GM23248 (cell line): ENCODE measurements around the gene HEPACAM. TPM values are rescaled to one million over a fixed set of nuclear protein-coding genes. Genes with fewer than 3 reads are reported as not detected.

ENCODE experiments used
- DNase-seq: peaks from one replicate; pipeline ENCODE4 v3.0.0-alpha.2; 2015
- H2AFZ ChIP-seq: fragments of 200-600 bp; sonication (generic); 2 replicates; pipeline ENCODE4 v1.6.1; 2016; ENCODE audit warnings: antibody characterized with exemption
- H3F3A ChIP-seq: fragments of 200-600 bp; sonication (generic); 2 replicates; pipeline ENCODE4 v1.6.1; 2016; ENCODE audit warnings: mild to moderate bottlenecking, antibody characterized with exemption, mixed run types; ENCODE audit not compliant: insufficient read depth
- H3K27ac ChIP-seq: fragments of 200-600 bp; sonication (generic); 2 replicates; pipeline ENCODE4 v1.5.1; 2016; ENCODE audit warnings: mild to moderate bottlenecking
- H3K27me3 ChIP-seq: fragments of 200-600 bp; sonication (generic); replicated peaks from 2 replicates; pipeline ENCODE4 v1.6.1; 2016; ENCODE audit warnings: mild to moderate bottlenecking; ENCODE audit not compliant: insufficient read depth
- H3K36me3 ChIP-seq: fragments of 200-600 bp; sonication (generic); 2 replicates; pipeline ENCODE4 v1.6.1; 2016; ENCODE audit warnings: low read depth, mild to moderate bottlenecking
- H3K4me1 ChIP-seq: fragments of 200-600 bp; sonication (generic); 2 replicates; pipeline ENCODE4 v1.6.1; 2016; ENCODE audit warnings: mild to moderate bottlenecking; ENCODE audit not compliant: insufficient read depth
- H3K4me2 ChIP-seq: fragments of 200-600 bp; sonication (generic); one replicate; pipeline ENCODE4 v1.6.1; 2016; ENCODE audit warnings: mild to moderate bottlenecking; ENCODE audit not compliant: unreplicated experiment
- H3K4me3 ChIP-seq: fragments of 200-600 bp; sonication (generic); 2 replicates; pipeline ENCODE4 v1.5.1; 2016; ENCODE audit warnings: mild to moderate bottlenecking
- H3K79me2 ChIP-seq: fragments of 200-600 bp; sonication (generic); 2 replicates; pipeline ENCODE4 v1.6.1; 2016; ENCODE audit warnings: mild to moderate bottlenecking; ENCODE audit not compliant: insufficient read depth
- H3K9ac ChIP-seq: fragments of 200-600 bp; sonication (generic); 2 replicates; pipeline ENCODE4 v1.6.1; 2016; ENCODE audit warnings: mild to moderate bottlenecking
- H3K9me2 ChIP-seq: fragments of 200-600 bp; sonication (generic); 2 replicates; pipeline ENCODE4 v1.6.1; 2016; ENCODE audit warnings: mixed run types, mild to moderate bottlenecking, moderate library complexity; ENCODE audit not compliant: insufficient read depth
- H3K9me3 ChIP-seq: fragments of 200-600 bp; sonication (generic); one replicate; pipeline ENCODE4 v1.6.1; 2017; ENCODE audit warnings: low read depth
- H4K20me1 ChIP-seq: fragments of 200-600 bp; sonication (generic); 2 replicates; pipeline ENCODE4 v1.6.0; 2016; ENCODE audit not compliant: insufficient read depth
- EZH2 ChIP-seq: fragments of 200-600 bp; sonication (generic); IDR thresholded peaks from 2 replicates; pipeline ENCODE4 v1.6.1; 2018; ENCODE audit warnings: antibody characterized with exemption, mild to moderate bottlenecking; ENCODE audit not compliant: insufficient read depth, poor library complexity, severe bottlenecking
- EZH2phosphoT487 ChIP-seq: fragments of 200-600 bp; sonication (generic); IDR thresholded peaks from 2 replicates; pipeline ENCODE4 v1.6.1; 2018; ENCODE audit warnings: antibody characterized with exemption, moderate library complexity, mild to moderate bottlenecking, low read depth; ENCODE audit not compliant: insufficient read depth
- WGBS, 2 experiments: methylation state at CpG; one replicate each; pipeline ENCODE4 v1.1.6; 2015 to 2017; ENCODE audit warnings: low lambda C conversion rate in 2 of 2, low coverage in 1 of 2; ENCODE audit errors: missing lambda C conversion rate in 2 of 2; 5-methylcytosine and 5-hydroxymethylcytosine counted together
- in situ Hi-C: fragments of 300-500 bp; cut with MboI; formaldehyde crosslinking; loops from 2 replicates; pipeline ENCODE4 v1.15.0; 2020
- polyA plus RNA-seq: library from polyadenylated mRNA; unstranded; fragments of >200 nt; fragmentation: Nextera tagmentation; extraction: Ambion mirVana; gene quantifications from 2 replicates; pipeline ENCODE4 v1.2.1, GENCODE V29; 2016
- total RNA-seq: library from RNA; depleted of rRNA; stranded (reverse); fragments of >200 nt; shearing (Covaris generic); gene quantifications from 2 replicates; pipeline ENCODE4 v1.2.3, GENCODE V29; 2014

HEPACAM gene
- total and polyA plus RNA-seq, 2 experiments from 2014 or later = not detected

- WGBS, 2 experiments = 96 to 97% methylated on average over 2 of the region's 2 CpGs
- H3K9me3 ChIP-seq = no peaks in the 10 kb centered on the region
- no peaks in the 10 kb centered on the region for H4K20me1 ChIP-seq
- in situ Hi-C loops = no loop called here
- TF ChIP-seq EZH2phosphoT487 (no peak), EZH2 (no peak)
- H3F3A ChIP-seq = peaks cover 9% of the 10 kb centered on the region; the same call in 1 of the 2 replicates
- no peak overlapping the region for H3K4me2 ChIP-seq
- H3K36me3 ChIP-seq = no peaks in the 10 kb centered on the region
- H3K4me3 ChIP-seq = no peak overlapping the region
- H3K4me1 ChIP-seq = no peaks in the 10 kb centered on the region; the same call in 1 of the 2 replicates
- no peak overlapping the region for H3K9ac ChIP-seq
- no peaks in the 10 kb centered on the region for H3K27me3 ChIP-seq
- H3K79me2 ChIP-seq = no peaks in the 10 kb centered on the region
- H3K27ac ChIP-seq = no peak overlapping the region
- no peak for DNase-seq
- H2AFZ ChIP-seq = 0 out of 2 replicates have a peak overlapping the region, but pooled peaks have one; percentile 91
- H3K9me2 ChIP-seq = no peaks in the 10 kb centered on the region
Measured at GRCh38 chr11:124919898-124920297, 15.9 kb downstream of the HEPACAM start.

DNA sequence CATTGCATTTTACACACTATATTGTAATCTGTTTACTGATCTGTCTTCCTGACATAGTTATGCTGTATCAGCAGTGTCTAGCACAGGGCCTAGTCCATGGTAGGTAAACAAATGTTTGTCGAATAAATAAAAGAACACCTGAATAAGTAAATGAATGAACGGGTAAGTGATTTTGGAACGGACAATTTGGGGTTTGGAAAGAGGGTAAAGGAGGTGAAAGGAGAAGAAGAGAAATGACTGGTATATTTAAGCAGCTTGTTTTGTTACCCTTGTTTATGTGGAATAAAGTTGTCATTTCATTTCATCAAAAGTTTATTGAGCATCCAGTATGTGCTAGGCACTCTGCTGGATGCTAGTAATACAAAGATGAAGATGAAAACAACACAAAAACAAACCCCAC, 16.9 kb downstream of the HEPACAM start, which contains the start of gene HEPN1:
Gene HEPN1 (plus strand): TSS at position 301 of the 400 bp plus-strand sequence.
- WGBS, 2 experiments = 82 to 85% methylated on average over 3 of the region's 3 CpGs

GRCh38 chr11:124917115-124917637, 18.7 kb downstream of the HEPACAM start:
- no peaks in the 10 kb centered on the region for H4K20me1 ChIP-seq
- no peak overlapping the region for H2AFZ ChIP-seq
- H3K27ac ChIP-seq = no peak overlapping the region
- 93% methylated on average over 6 of the region's 6 CpGs for WGBS, 2 experiments
- no peak overlapping the region for H3K4me2 ChIP-seq
- H3K79me2 ChIP-seq = no peaks in the 10 kb centered on the region
- peaks cover 9% of the 10 kb centered on the region; the same call in 1 of the 2 replicates for H3F3A ChIP-seq
- H3K4me1 ChIP-seq = no peaks in the 10 kb centered on the region; the same call in 1 of the 2 replicates
- no peak overlapping the region for H3K4me3 ChIP-seq
- no peaks in the 10 kb centered on the region for H3K27me3 ChIP-seq
- H3K9ac ChIP-seq = no peak overlapping the region
- peak; percentile 47 for DNase-seq
- H3K36me3 ChIP-seq = no peaks in the 10 kb centered on the region
- no peaks in the 10 kb centered on the region for H3K9me3 ChIP-seq
- TF ChIP-seq EZH2phosphoT487 = no peak
- TF ChIP-seq EZH2 = no peak
- no peaks in the 10 kb centered on the region for H3K9me2 ChIP-seq
- in situ Hi-C loops = no loop called here

More for the DNA sequence above, 16.9 kb downstream of the HEPACAM start, which contains the start of gene HEPN1:
- no peaks in the 10 kb centered on the region; the same call in 1 of the 2 replicates for H3K4me1 ChIP-seq
- H3K9me3 ChIP-seq = no peaks in the 10 kb centered on the region
- H3K9me2 ChIP-seq = no peaks in the 10 kb centered on the region
- no peaks in the 10 kb centered on the region for H3K27me3 ChIP-seq
- TF ChIP-seq EZH2 = no peak
- peaks cover 9% of the 10 kb centered on the region; the same call in 1 of the 2 replicates for H3F3A ChIP-seq
- no peak within 1 kb of the TSS for H2AFZ ChIP-seq
- no peak within 1 kb of the TSS for H3K9ac ChIP-seq
- no peak within 1 kb of the TSS for H3K27ac ChIP-seq
- in situ Hi-C loops = no loop called here
- H3K4me2 ChIP-seq = no peak within 1 kb of the TSS
- no peak for DNase-seq
- H3K4me3 ChIP-seq = no peak within 1 kb of the TSS
- H3K36me3 ChIP-seq = no peaks in the 10 kb centered on the region
- H4K20me1 ChIP-seq = no peaks in the 10 kb centered on the region
- no peaks in the 10 kb centered on the region for H3K79me2 ChIP-seq

DNA sequence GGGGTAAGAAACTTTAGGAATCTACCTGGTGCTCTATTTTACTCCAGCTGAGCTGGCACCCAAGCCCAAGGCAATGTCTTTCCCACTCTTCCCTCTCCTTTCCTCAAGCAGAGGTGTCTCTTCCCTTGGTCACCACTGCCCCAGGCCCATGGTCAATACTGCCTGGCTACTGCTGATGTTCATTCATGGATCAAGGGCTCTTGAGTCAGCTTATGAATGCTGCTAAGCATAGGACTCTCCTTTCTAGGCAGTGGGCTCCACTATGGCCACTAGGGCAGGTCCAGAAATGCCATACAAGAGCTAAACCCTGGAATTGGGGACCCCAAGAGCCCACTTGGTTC, 19.5 kb downstream of the HEPACAM start:
- Histone ChIP-seq H3K9me2 (no peaks in the 10 kb centered on the region), H4K20me1 (no peaks in the 10 kb centered on the region), H2AFZ (no peak overlapping the region), H3K4me2 (no peak overlapping the region), H3K4me1 (no peaks in the 10 kb centered on the region; the same call in 1 of the 2 replicates), H3F3A (peaks cover 9% of the 10 kb centered on the region; the same call in 1 of the 2 replicates), H3K9me3 (no peaks in the 10 kb centered on the region), H3K79me2 (no peaks in the 10 kb centered on the region), H3K27ac (no peak overlapping the region), H3K36me3 (no peaks in the 10 kb centered on the region), H3K4me3 (no peak overlapping the region), H3K27me3 (no peaks in the 10 kb centered on the region), H3K9ac (no peak overlapping the region)
- DNase-seq = no peak
- TF ChIP-seq EZH2 (no peak), EZH2phosphoT487 (no peak)
- in situ Hi-C loops = no loop called here
